HG02623 (cell line): ENCODE measurements around the gene COMT.

Source experiments
- ATAC-seq: cut with Tn5 transposase; IDR thresholded peaks from one replicate; pipeline ENCODE4 v1.9.1; 2021; ENCODE audit warnings: moderate library complexity; ENCODE audit not compliant: unreplicated experiment

COMT gene

GRCh38 chr22:19992481-19992911 lies 50.9 kb downstream of the COMT start:
- ATAC-seq: no peak

- no peak for ATAC-seq
These were observed 51.4 kb downstream of the COMT start for GRCh38 chr22:19992921-19993355.

GRCh38 chr22:19993926-19994325 lies 52.4 kb downstream of the COMT start:
- ATAC-seq: no peak

- no peak for ATAC-seq
These were observed 53.5 kb downstream of the COMT start for GRCh38 chr22:19994851-19995610.

- ATAC-seq: no peak
These were observed 54.2 kb downstream of the COMT start for GRCh38 chr22:19995611-19996339.

- no peak for ATAC-seq
These were observed 55.3 kb downstream of the COMT start for GRCh38 chr22:19996694-19997384.

GRCh38 chr22:19997561-19998231 lies 56.1 kb downstream of the COMT start:
- no peak for ATAC-seq

- ATAC-seq: no peak
These were observed 56.8 kb downstream of the COMT start for GRCh38 chr22:19998232-19998951.

GRCh38 chr22:19998991-19999820 lies 57.6 kb downstream of the COMT start:
- ATAC-seq: no peak

GRCh38 chr22:20000246-20001081 lies 58.9 kb downstream of the COMT start:
- no peak for ATAC-seq

- ATAC-seq: no peak
These were observed 59.6 kb downstream of the COMT start for GRCh38 chr22:20001082-20001638.

GRCh38 chr22:20002128-20002527 lies 60.6 kb downstream of the COMT start:
- no peak for ATAC-seq

- no peak for ATAC-seq
These were observed 61.1 kb downstream of the COMT start for GRCh38 chr22:20002636-20003035.

GRCh38 chr22:20003304-20003703 lies 61.7 kb downstream of the COMT start:
- ATAC-seq: no peak

GRCh38 chr22:20004464-20004863 lies 62.9 kb downstream of the COMT start:
- ATAC-seq: no peak

GRCh38 chr22:20008221-20008995 lies 66.8 kb downstream of the COMT start:
- no peak for ATAC-seq

- ATAC-seq: no peak
These were observed 67.5 kb downstream of the COMT start for GRCh38 chr22:20009018-20009491.
